Activated CD4-positive, alpha-beta T cell treated with anti-CD3 and anti-CD28 coated beads, Interleukin-2, Interleukin-6, amounts not matched to agents 100 ng/mL and 50 ng/mL, durations not matched to agents 16 hours and 8 hours (primary cell): ENCODE data around the gene PRKAR1B.
"Not testable (repeated sequence)": the region's sequence is repeated elsewhere in the genome, so short reads cannot be mapped to it uniquely, and the experiment has no call there.

ENCODE experiments used
- DNase-seq: peaks from one replicate; pipeline ENCODE4 v3.0.0-alpha.2; 2020

Gene PRKAR1B

GRCh38 chr7:552151-552867 is 174.8 kb downstream of the PRKAR1B start:
- DNase-seq, result not testable (repeated sequence)

GRCh38 chr7:551615-551970 is 175.5 kb downstream of the PRKAR1B start:
- DNase-seq, result not testable (repeated sequence)

- DNase-seq, result no peak
Measured at GRCh38 chr7:550881-551614, 176.0 kb downstream of the PRKAR1B start.

GRCh38 chr7:549891-550625 is 177.0 kb downstream of the PRKAR1B start:
- DNase-seq, result no peak

GRCh38 chr7:549066-549890 is 177.8 kb downstream of the PRKAR1B start:
- no peak for DNase-seq

- no peak for DNase-seq
Measured at GRCh38 chr7:548401-548800, 178.7 kb downstream of the PRKAR1B start.

GRCh38 chr7:545470-545869 is 181.6 kb downstream of the PRKAR1B start:
- DNase-seq, result no peak

- DNase-seq, result no peak
Measured at GRCh38 chr7:544338-545221, 182.5 kb downstream of the PRKAR1B start.

- DNase-seq, result no peak
Measured at GRCh38 chr7:543501-544337, 183.4 kb downstream of the PRKAR1B start.

GRCh38 chr7:542713-543500 is 184.2 kb downstream of the PRKAR1B start:
- no peak for DNase-seq

GRCh38 chr7:542131-542712 is 184.9 kb downstream of the PRKAR1B start:
- DNase-seq, result no peak

- DNase-seq, result no peak
Measured at GRCh38 chr7:541661-542060, 185.4 kb downstream of the PRKAR1B start.

GRCh38 chr7:540997-541396 is 186.1 kb downstream of the PRKAR1B start:
- DNase-seq, result no peak

GRCh38 chr7:540579-540978 is 186.5 kb downstream of the PRKAR1B start:
- no peak for DNase-seq

GRCh38 chr7:539731-540411 is 187.2 kb downstream of the PRKAR1B start:
- no peak for DNase-seq

GRCh38 chr7:538764-539685 is 188.1 kb downstream of the PRKAR1B start:
- no peak for DNase-seq

- no peak for DNase-seq
Measured at GRCh38 chr7:537911-538634, 189.0 kb downstream of the PRKAR1B start.
